GM21360 (cell line): Measurements from ENCODE around the gene CARMIL1.
A peak's percentile ranks its signal among the peaks of the same experiment; 100 is the strongest.

Experiments
- ATAC-seq: cut with Tn5 transposase; IDR thresholded peaks from one replicate; pipeline ENCODE4 v1.9.1; 2021; ENCODE audit warnings: mild to moderate bottlenecking, moderate library complexity; ENCODE audit not compliant: unreplicated experiment

CARMIL1 gene

DNA sequence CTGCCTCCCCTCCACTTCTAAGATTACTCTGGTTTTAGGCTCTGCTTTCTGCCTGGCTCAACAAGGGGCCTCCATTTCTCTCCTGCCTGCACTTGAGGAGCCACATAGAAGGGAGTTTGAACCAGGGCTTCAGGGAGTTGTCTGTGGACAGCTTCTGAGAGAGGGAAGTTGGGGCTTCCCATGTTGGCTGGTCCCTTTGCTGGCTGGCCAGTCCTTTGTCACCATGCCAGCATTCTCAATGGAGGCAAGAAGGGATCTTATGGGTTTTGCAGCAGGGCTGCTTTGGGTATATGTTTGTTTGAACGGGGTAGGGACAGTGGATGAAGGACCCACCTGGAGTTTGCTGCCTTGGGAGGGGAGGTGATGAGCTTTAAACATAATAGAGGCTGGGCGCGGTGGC, 124.9 kb downstream of the CARMIL1 start:
- no peak for ATAC-seq

DNA sequence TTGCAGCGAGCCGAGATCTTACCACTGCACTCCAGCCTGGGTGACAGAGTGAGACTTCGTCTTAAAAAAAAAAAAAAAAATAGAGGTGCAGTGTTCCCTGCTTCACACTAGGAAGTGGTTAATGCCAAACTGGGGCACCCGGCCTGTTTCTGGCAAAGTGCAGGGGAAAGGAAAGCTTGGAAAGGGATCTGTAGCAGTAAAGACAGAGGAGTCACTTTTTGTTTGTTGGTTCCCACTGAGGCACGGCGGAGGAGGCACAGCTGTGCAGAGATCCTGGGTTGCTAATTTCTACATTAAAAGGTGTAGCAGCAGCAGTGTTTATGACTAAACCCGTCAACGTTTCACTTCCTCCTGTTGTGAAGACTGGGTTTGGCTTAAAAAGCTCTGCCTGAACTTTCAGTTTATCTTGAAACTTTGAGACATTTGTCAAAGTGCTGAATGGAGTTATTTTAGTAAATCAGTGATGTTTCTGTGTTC, 125.6 kb downstream of the CARMIL1 start:
- ATAC-seq = peak; percentile 89

DNA sequence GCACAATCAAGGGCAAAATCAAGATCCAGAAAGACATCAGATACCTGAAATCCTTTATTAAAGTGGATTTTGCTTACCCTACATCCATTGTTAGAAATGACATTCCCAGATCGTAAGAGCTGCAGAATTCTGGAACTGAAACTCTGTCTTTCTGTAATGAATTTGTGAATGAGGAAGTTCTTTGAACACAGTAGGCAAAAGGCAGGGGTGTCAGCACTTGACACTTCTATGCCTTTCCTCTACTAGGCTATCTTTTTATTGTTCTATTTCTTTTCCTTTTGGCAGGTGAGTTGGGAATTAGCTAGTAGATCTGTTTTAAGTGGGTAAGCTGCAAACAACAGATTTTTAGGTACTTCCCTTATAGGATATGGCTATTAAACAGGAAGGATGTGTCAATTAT, 126.3 kb downstream of the CARMIL1 start:
- no peak for ATAC-seq

DNA sequence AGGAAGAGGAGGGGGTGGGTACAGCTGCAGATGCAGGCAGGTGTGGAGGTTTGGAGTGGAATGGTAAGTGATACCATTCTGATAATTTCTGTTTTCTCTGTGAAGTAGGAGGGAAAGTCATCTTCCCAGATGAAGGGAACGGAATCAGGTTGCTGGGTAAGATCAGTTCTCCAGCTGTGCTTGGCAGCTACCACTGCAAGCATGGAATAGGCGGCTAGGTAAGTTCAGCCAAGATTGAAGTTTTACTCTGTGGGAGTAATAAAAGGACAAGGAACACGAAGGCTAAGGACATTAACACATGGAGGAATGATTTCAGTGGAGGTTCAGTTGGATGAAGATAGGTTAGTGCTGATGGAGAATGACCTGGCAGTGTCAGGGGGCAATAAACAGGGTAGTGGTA, 128.3 kb downstream of the CARMIL1 start:
- no peak for ATAC-seq

DNA sequence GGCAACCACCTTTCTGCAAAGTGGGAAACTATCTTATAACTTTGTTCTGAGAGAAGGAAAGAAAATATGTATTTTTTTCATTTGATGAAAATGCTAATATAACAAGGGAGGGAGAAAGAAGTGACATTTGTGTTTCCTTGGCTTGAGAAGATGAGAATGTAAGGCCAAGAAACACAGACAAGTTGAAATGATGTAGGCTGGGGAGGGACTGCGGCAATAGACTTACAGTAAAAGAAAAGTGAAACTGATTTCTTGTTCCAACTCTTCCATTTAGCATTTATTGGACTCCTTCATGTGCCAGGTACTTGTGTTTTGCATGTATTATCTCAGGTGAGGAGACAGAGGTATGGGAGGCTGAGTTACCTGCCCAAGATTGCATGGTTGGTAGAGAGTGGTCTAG, 130.9 kb downstream of the CARMIL1 start:
- ATAC-seq = no peak

DNA sequence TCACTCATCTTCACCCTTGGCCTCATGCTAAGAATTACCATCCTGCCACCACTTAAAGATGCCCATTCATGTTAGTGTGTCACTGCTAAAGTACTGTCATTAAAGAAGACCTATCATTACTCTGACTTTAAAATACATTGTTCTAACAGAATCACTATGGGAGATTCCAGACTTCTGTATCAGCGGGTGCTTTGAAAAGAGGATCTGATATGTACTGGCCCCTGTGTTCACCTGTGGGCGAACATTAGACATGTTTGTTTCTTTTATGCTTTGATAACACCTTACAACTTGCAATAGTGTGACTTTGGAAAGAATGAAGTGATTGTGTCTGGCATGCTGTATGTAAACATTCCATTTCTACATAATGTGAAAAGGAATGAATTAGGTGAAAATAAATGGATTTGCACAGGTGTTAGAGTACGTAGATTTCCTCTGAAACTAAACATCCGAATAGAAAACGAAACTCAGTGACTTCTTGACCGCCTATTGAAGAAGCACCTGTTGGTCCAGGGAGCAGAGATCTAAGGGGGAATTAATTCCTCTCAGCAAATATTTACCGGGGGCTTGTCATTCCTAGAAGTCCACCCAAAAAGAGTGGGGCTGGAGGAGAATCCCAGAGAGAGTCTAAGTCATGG, 132.3 kb downstream of the CARMIL1 start:
- no peak for ATAC-seq

DNA sequence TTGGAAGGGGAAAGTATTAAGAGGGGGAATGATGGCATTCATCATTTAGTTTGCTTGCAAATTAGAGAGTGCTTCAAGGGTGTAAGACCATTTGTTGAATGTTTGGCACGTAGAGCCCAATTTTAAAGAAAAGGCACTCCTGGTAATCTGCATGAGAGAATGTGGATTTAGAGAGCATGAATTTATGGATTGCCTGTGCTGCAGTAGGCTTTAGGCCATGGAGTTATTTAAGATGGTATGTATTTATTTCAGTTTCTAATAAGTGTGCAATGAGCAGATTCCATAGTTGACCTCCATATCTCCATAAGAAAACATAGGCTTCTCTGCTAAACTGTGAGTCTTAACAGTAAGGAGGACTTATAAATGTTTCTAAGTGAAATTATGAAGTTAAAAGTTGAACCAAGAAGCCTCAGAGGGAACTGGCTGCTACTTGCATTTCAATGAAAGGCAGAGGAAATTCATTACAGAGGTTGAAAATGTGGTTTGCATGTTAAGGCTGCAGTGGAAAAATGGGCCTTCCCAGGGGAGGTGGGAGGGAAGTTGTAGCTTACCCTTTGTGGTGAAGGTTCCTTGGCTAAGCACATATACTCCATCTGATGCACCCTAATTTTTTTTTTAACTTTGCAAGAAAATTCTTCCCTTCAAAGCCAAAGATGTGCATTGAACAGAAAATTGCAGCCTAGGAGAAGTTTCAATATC, 134.2 kb downstream of the CARMIL1 start:
- no peak for ATAC-seq

DNA sequence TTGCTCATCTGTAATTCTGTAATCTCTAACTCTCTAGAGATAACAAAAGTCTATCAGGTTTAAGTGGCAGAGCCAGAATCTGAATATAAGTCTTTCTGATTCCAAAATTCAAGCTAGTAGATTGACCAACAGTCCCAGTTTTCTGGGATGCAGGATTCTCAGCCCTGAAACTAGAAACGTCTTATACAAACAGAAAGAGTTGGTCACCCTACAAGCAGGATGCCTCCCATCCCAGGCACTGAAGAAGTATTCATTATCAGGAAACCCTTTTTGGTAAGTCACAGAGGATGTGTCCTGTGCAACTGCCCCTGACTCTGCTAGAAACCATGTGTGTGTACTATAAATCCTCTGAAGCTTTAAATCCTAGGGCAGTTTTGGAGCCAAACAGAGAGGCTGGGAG, 135.0 kb downstream of the CARMIL1 start:
- ATAC-seq = no peak

DNA sequence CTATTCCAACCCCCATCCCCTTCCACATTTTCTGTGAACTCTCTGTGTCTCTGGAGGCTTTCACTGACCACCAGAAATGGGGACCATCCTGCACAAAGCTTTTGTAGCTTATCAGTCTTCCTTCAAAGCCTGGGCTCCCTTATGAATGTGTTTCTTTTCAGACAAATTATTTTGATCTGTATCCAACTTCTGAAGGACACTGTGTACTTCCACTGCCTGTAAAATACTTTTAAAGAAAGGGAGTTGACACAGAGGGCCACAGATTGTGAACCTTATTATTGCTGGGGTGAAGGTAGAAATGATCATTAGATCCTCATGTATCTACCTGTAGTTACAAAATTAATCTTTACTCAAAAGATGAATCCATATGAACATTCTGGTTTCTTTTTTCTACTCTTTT, 135.6 kb downstream of the CARMIL1 start:
- ATAC-seq = no peak

DNA sequence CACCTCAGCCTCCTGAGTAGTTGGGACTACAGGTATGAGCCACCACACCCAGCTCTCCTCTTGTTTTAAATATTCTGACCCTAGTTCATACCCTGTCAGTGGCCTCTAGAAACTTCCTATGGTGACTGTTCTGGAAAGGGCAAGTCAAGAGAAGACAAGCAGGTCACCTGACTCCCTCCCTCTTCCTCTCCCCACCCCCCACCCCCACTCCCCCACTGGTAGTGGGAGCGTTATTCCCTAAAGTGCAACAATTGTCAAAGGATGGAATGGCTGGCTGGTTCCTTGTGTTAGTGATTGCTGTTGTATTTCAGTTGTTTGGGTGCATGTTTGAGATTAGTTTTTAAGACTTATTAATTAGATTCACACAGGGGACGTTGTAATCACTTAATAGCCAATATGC, 136.1 kb downstream of the CARMIL1 start:
- no peak for ATAC-seq

DNA sequence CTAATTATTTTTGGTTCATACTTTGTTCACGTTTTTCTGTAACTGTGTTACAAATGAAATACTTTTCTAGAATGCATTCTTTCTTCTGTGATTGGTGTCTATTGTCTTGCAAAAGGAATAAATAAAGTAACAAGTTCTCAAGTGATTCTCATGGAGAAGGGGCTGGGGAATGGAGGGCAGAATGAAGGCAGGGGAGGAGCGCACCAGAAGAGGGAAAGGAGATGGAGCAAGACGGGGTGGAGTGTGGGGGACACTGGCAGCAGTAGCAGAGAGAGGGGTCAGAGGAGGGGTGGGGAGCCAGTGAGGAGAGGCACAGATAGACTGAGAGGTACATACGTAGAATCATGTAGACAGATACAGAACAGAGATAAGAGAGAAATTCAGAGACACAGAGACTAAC, 136.5 kb downstream of the CARMIL1 start:
- no peak for ATAC-seq

DNA sequence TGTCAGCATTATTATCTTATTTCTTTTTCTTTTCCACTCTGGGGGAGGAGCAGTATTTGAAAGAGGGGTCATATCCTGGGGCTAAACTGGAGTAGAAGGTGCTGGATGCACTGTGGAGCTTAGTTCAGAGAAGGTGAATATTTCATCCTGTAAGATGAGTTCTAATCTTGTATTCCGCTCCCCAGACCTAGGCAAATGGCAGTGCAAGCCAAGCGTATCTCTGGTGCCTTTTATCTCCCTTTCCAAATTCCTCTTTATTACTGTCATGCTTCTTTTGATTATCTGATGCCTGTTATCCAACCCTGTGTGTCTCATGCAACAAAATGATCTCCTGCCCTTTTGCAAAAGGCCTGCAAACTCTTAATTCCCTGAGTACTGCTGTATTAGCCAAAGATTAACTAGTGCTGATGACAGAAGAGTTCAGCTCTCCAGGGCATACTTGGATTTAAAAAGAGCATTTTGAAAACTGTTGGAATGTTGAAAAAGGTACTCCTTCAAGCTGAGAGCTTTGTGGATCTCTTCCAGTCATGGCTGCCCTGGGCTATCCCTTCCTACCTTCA, 138.0 kb downstream of the CARMIL1 start:
- ATAC-seq = no peak

DNA sequence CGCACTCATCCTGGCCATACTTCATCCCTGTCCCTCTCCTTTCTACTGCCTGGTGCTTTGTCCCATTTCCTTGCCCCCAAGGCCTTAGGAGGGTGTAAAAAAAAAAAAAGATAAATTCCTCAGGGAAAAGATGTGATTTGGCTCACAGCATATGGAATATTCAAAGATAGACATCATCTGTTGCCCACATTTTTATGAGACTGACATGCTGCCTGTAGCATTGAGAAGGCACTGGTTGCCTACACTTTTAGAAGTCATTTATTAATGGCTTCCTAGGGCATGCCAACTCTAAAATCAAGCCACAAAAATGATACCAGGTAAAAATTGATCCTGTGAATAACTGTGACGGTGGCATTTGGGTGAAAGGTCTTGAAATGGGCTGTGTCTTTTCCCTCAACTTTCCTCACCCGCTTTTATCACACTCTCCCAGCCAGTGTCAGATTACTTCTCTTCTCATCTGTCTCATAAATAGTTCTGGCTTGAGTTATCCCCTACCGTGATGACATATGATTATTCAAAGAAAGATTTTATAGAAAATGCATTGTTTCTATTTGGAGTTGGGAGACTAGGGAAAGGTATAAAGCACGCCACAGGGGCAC, 139.4 kb downstream of the CARMIL1 start:
- ATAC-seq = no peak

DNA sequence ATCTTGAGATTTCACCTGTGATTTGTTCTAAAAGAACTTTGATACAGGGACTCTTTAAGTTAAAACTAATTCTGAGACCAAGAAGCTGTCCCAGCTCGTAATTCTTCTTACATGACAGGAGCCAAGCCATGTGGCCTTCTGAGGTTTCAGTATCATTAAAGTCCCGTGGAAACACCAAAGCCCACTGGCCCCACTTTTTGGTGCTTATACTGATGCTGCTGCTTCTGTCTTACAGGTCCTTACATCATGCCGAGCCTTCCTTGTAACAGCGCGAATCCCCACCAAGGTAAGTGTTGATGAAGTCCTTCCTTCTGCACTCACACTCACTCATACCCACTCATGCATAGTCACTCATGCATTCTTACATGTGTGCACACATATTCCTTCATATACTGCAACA, 140.7 kb downstream of the CARMIL1 start:
- ATAC-seq = no peak

DNA sequence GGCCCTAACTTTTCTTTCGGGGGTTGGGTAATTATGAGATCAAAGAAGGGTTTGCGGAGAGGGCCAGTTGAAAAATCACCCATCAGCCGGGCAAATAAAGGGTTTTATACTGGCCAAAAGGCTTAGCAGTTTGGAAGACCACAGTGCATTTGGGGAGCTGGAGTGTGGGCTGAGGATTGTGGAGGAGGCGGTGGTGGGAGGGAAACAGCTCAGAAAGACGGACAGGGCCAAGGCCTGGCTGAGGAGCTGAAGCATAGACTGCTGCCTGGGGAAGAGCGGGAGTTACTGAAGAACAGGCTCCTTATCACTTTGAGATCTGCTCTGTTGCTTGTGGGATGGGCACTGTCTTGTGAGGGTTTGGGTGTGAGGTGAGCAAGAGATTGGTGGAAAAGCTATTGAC, 144.2 kb downstream of the CARMIL1 start:
- no peak for ATAC-seq

DNA sequence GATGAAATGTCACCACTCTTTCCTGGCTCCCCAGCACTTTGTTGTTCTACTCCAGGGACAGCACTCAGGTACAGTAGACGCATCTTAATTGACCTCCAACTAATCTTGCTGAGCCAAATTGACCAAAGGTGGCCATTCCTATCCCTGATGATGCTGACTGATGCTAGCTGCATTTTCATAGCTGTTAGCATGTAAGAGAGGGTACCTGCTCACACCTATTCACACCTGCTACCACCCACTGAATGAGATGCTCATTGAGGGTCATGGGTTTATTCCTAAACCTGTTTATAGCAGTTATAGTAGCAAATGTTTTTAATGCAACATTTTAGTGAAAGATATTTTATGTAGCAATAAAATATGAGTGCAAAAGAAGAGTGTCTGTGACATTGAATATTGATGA, 145.1 kb downstream of the CARMIL1 start:
- no peak for ATAC-seq

DNA sequence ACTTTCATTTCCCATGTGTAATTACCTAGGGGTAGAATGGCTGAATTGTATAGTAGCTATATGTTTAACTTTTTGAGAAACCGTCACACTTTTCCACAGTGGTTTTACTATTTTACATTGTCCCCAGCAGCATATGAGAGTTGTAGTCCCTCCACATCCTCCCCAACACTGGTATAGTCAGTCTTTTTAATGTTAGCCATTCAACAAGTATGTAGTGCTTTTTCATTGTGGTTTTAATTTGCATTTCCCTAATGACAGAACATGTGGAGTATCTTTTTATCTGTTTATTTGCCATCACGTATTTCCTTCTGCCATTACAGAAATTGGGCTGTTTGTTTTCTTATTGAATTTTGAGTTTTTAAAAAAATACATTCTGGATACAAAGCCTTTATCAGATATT, 148.4 kb downstream of the CARMIL1 start:
- ATAC-seq = no peak

DNA sequence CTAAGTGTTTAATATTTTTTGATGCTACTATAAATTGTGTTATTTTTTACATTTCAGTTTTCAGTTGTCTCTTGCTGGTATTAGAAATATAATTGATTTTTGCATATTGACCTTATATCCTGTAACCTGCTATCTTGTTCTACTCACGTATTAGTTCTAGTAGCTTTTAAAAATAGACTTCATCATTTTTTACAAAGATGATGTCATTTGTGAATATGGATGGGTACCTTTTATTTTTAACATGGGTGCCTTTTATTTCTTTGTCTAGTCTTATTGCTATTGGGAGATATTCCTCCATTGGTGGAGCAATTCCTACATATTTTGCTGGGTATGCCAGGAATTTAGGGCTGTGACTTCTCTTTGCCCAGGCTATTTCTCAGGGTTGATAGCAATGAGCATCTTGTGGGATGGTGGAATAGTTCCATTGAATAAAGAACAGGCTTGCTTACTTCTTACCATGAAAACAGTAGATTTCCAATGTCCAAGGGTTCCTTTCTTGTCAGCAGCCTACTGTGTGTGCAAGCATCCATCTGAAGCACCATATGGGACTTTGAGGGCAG, 149.7 kb downstream of the CARMIL1 start:
- ATAC-seq = no peak

DNA sequence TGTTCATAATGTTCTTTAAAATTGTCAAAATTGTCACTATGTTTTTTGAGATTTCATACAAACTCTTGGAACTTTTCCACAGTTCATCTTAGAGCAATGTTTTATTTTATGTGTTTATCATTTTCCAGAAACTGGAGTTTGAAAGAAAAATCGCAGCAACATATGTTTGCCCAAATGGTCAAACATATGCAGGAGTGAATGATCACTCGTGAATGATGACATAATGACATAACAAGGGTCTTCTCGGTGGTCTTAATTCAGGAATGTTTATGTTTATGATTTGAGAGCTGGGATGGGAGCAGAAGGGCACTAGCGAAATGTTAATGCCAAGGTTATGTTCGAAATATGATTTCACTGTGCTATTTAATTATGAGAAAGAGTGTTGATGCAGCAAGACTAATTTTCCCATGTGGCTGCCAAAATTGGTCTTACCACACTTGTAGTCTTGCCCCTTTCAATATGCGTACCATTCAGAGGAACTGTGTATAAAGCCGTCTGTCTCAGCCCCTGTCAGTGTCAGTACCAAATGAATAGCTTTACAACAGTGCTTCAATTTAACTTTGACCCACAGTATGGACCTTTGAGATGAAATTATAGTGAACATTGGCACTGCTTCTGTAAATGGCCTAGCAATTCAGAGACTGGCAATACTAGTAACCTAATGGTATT, 152.3 kb downstream of the CARMIL1 start:
- no peak for ATAC-seq

DNA sequence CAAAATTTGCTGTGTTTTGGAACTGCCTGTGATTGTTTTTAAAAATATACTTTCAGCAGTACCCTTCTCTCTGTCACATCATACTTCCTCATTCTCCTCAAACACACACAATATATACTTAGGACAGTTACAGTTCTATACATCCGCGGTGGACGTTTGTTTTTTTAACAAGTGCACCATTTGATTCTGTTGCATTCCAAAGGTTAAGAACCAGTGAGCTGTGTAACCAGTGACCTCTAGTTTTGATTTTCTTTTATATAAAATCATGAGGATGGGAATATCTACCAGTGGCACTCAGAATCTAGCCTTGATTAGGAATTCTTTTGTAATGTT, 152.8 kb downstream of the CARMIL1 start:
- ATAC-seq = no peak

DNA sequence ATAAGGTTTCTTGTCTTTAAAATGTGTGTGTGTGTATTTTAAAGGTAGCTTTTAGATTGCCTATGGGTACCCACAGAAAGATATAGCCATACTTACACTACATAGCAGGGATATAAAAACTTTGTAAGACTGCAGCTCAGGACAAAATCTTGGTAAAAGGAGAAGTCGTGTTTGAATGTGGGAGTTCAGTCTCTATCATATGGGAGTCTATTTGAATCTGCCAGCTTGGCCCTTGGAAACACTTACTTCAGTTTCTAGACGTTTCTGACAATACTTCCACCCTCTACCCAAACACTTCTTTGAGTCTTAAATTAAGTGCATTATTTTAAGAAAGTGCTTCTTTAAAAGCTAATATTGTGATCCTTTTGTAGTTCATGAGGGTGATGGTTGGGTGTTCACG, 155.7 kb downstream of the CARMIL1 start:
- ATAC-seq = no peak
